HL-60 (cell line): Measurements from ENCODE around the gene ATXN7L1.

Source experiments
- DNase-seq, 2 experiments: peaks; one replicate each; pipeline ENCODE4 v3.0.0-alpha.2; 2010 to 2020; ENCODE audit warnings: low read depth in 1 of 2, low spot score in 1 of 2
- H3K27ac ChIP-seq: fragments of 250-450 bp; sonication (Bioruptor Pico); replicated peaks from 2 replicates; pipeline ENCODE4 v1.5.1; 2020; ENCODE audit warnings: mild to moderate bottlenecking, moderate library complexity
- H3K27me3 ChIP-seq: fragments of 250-450 bp; sonication (Bioruptor Pico); 2 replicates; pipeline ENCODE4 v1.5.1; 2021; ENCODE audit warnings: mild to moderate bottlenecking, moderate library complexity; ENCODE audit not compliant: insufficient read depth, poor library complexity, severe bottlenecking
- H3K4me3 ChIP-seq: replicated peaks from 2 replicates; pipeline ENCODE4 v1.5.1; 2011; ENCODE audit warnings: mild to moderate bottlenecking, control low read depth, low read length; ENCODE audit not compliant: insufficient read depth
- GABPA ChIP-seq: IDR thresholded peaks from 2 replicates; pipeline ENCODE4 v1.6.1; 2012; ENCODE audit warnings: low read depth
- POLR2AphosphoS5 ChIP-seq: IDR thresholded peaks from 2 replicates; pipeline ENCODE4 v1.6.1; 2012; ENCODE audit warnings: low read depth
- SPI1 ChIP-seq: IDR thresholded peaks from 2 replicates; pipeline ENCODE4 v1.6.1; 2012; ENCODE audit warnings: low read depth, mild to moderate bottlenecking, borderline replicate concordance
- TF ChIP-seq, protein P1 (sequence below): IDR thresholded peaks from 2 replicates; pipeline ENCODE4 v1.6.1; 2012; ENCODE audit warnings: low read depth; ENCODE audit not compliant: insufficient replicate concordance
- TF ChIP-seq, protein P2 (sequence below): IDR thresholded peaks from one replicate; pipeline ENCODE4 v1.5.1; 2011; ENCODE audit warnings: low read length, control low read depth, inconsistent platforms; ENCODE audit not compliant: insufficient read depth

ATXN7L1 gene

GRCh38 chr7:105875505-105875904, 894 bp downstream of the ATXN7L1 start:
- Histone ChIP-seq H3K4me3 (peak overlapping the region; percentile 67), H3K27ac (no peak overlapping the region)
- DNase-seq, result no peak

GRCh38 chr7:105874055-105874454, 2.3 kb downstream of the ATXN7L1 start:
- Histone ChIP-seq H3K4me3 (no peak overlapping the region), H3K27me3 (peaks cover 19% of the 10 kb centered on the region), H3K27ac (no peak overlapping the region)
- TF ChIP-seq GABPA, result no peak
- TF ChIP-seq, protein P1, sequence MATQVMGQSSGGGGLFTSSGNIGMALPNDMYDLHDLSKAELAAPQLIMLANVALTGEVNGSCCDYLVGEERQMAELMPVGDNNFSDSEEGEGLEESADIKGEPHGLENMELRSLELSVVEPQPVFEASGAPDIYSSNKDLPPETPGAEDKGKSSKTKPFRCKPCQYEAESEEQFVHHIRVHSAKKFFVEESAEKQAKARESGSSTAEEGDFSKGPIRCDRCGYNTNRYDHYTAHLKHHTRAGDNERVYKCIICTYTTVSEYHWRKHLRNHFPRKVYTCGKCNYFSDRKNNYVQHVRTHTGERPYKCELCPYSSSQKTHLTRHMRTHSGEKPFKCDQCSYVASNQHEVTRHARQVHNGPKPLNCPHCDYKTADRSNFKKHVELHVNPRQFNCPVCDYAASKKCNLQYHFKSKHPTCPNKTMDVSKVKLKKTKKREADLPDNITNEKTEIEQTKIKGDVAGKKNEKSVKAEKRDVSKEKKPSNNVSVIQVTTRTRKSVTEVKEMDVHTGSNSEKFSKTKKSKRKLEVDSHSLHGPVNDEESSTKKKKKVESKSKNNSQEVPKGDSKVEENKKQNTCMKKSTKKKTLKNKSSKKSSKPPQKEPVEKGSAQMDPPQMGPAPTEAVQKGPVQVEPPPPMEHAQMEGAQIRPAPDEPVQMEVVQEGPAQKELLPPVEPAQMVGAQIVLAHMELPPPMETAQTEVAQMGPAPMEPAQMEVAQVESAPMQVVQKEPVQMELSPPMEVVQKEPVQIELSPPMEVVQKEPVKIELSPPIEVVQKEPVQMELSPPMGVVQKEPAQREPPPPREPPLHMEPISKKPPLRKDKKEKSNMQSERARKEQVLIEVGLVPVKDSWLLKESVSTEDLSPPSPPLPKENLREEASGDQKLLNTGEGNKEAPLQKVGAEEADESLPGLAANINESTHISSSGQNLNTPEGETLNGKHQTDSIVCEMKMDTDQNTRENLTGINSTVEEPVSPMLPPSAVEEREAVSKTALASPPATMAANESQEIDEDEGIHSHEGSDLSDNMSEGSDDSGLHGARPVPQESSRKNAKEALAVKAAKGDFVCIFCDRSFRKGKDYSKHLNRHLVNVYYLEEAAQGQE, result no peak
- TF ChIP-seq POLR2AphosphoS5, result no peak
- TF ChIP-seq SPI1, result no peak
- TF ChIP-seq, protein P2, sequence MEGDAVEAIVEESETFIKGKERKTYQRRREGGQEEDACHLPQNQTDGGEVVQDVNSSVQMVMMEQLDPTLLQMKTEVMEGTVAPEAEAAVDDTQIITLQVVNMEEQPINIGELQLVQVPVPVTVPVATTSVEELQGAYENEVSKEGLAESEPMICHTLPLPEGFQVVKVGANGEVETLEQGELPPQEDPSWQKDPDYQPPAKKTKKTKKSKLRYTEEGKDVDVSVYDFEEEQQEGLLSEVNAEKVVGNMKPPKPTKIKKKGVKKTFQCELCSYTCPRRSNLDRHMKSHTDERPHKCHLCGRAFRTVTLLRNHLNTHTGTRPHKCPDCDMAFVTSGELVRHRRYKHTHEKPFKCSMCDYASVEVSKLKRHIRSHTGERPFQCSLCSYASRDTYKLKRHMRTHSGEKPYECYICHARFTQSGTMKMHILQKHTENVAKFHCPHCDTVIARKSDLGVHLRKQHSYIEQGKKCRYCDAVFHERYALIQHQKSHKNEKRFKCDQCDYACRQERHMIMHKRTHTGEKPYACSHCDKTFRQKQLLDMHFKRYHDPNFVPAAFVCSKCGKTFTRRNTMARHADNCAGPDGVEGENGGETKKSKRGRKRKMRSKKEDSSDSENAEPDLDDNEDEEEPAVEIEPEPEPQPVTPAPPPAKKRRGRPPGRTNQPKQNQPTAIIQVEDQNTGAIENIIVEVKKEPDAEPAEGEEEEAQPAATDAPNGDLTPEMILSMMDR, result no peak
- no peak for DNase-seq

More at GRCh38 chr7:105875505-105875904, 894 bp downstream of the ATXN7L1 start:
- TF ChIP-seq POLR2AphosphoS5, result no peak
- TF ChIP-seq SPI1, result no peak
- TF ChIP-seq, protein P1, result no peak
- TF ChIP-seq, protein P2, result no peak
- TF ChIP-seq GABPA, result no peak
- H3K27me3 ChIP-seq, result peaks cover 19% of the 10 kb centered on the region

DNA sequence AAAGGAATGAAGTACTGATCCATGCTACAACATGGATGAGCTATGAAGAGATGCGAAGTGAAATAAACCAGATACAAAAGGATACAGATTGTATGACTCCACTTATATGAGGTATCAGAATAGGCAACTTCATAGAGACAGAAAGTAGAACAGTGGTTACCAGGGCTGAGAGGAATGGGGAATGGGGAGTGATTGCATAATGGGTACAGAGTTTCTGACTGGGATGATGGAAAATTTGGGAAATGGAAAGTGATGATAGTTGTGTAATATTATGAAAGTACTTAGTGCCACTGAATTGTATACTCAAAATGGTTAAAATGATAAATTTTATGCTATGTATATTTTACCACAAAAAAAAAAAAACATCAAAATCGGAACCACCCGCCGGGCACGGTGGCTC, 3.9 kb downstream of the ATXN7L1 start:
- Histone ChIP-seq H3K27ac (no peak overlapping the region), H3K4me3 (no peak overlapping the region), H3K27me3 (peaks cover 7% of the 10 kb centered on the region)
- TF ChIP-seq, protein P2, result no peak
- TF ChIP-seq, protein P1, result no peak
- TF ChIP-seq SPI1, result no peak
- no peak for TF ChIP-seq POLR2AphosphoS5
- TF ChIP-seq GABPA, result no peak
- no peak for DNase-seq
